Measurements from ENCODE around the gene SNRNP48.

The SNRNP48 gene

GRCh38 chr6:7644417-7644816 lies 54.4 kb downstream of the SNRNP48 start:
- no peak for DNase-seq (ENCODE audit: low read depth)

GRCh38 chr6:7646394-7646793 lies 56.4 kb downstream of the SNRNP48 start:
- no peak for DNase-seq (ENCODE audit: low read depth)

DNA sequence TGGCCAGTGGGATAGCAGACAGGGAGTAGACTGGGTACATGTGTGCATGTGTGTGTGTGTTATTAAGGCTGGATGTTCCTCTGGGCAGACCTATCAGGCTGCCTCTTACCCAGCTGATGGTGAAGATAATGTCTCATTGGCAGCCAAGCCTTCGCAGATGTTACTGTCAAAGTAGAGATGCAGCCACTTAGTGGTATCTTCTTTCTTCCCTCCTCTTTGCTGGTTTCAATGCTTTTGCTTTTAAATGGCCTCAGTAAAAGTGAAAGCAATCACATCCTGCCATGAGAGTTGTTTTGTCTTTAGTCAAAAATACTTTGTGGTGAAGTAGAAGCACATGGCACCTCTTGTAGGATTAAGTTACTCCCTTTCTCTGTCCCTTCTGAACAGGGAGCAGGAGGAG lies 57.5 kb downstream of the SNRNP48 start:
- DNase-seq (ENCODE audit: low read depth): no peak

- no peak for DNase-seq (ENCODE audit: low read depth)
Observed at GRCh38 chr6:7649037-7649810, 59.2 kb downstream of the SNRNP48 start.

DNA sequence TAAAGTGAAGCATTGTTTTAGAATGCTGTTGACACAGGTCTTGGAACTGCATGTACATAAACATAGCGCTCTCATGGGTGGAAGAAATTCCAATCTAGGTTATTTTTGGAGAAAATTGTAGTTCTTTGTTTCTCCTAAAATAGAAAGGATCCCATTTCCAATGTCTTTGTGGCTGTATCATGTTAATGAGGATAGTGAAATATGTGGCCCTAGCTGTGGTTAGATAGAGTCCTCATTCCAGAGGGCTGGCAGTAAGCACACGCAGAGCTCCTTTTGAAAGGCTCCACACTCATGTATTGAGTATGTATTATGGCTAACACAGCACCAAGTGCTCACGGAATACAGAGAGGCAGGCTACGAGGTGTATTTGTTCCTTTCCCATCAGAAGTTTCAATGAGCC lies 60.9 kb downstream of the SNRNP48 start:
- no peak for DNase-seq (ENCODE audit: low read depth)

- no peak for DNase-seq (ENCODE audit: low read depth)
Observed at GRCh38 chr6:7652957-7653356, 63.0 kb downstream of the SNRNP48 start.

GRCh38 chr6:7656355-7656754 lies 66.4 kb downstream of the SNRNP48 start:
- no peak for DNase-seq (ENCODE audit: low read depth)

GRCh38 chr6:7658543-7658942 lies 68.5 kb downstream of the SNRNP48 start:
- DNase-seq (ENCODE audit: low read depth): no peak

DNA sequence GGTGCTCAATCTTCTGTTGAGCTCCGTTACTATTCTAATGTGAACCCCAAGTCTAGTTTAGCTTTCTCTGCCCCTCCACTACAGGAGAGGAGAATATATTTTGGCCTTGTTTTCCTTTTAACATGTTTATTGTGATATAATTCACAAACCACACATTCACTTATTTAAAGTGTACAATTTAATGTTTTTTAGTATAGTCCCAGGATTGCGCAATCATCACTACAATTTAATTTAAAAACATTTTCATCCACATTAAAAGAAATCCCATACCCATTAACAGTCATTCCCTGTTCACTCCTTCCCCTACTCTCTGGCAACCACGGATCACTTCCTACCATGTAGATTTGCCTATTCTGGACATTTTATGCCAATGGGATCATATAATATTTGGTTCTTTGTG lies 71.4 kb downstream of the SNRNP48 start:
- no peak for DNase-seq (ENCODE audit: low read depth)

Data from non-pigmented ciliary epithelial cell (primary cell).